GM12865 (cell line): Measurements from ENCODE around the gene USP37.
A peak's percentile ranks its signal among the peaks of the same experiment; 100 is the strongest.

Source experiments
- DNase-seq: peaks from one replicate; pipeline ENCODE4 v3.0.0; 2010; ENCODE audit warnings: low read depth
- H3K4me3 ChIP-seq: 2 replicates; pipeline ENCODE4 v1.5.1; 2011; ENCODE audit warnings: mild to moderate bottlenecking, low read depth, low read length, control low read depth
- CTCF ChIP-seq: IDR thresholded peaks from 2 replicates; pipeline ENCODE4 v1.5.1; 2011; ENCODE audit warnings: low read length, control low read depth, low read depth, inconsistent platforms; ENCODE audit not compliant: insufficient read depth; ENCODE audit errors: missing control alignments

The USP37 gene

DNA sequence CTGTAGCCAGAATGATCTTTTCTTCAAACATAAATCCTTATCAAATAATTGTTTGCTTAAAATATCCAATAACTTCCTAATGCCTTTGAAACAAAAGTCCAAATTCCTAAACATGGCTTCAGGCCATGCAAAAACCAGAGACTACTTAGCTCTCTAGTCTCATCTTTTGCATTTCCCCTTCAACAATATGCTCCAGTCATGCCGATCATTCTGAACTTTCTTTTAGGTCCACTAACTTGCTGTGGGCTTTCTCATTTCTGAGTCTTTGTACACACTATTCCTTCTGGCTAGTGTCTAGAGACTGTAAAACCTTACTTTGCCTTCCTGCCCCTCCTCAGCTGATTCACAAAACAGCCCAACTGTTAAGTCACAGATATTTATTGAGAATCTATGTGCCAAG is 97.7 kb downstream of the USP37 start:
- no peak for TF ChIP-seq CTCF
- no peak for DNase-seq
- H3K4me3 ChIP-seq, result no peak overlapping the region

DNA sequence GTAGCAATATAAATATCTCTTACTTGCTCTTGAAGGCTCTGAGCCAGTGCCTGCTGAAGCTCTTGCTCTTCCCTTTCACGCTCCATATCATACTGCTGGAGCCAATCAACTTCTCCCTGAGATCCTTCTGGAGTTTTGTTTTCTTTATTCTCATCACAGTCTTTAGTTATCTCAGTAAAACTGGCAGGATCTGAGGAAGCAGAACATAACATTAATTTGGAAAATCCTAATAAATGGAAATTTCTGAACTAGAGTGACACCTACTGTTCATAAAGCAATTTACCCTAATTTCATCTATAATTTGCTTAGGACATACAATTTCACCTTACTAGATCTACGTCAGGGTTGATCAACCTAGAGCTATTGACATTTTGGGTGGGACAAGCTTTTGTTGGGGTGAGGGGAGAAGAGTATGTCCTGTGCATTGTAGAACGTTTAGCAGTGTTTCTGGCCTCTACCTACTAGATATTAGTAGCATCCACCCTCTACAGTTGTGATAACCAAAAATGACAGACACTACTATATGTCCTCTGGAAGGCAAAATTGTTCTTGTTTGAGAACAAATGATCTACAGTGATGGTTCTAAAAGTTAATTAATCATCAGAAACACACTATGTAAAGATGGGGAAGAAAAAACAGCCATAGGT is 102.0 kb downstream of the USP37 start:
- no peak overlapping the region for H3K4me3 ChIP-seq
- TF ChIP-seq CTCF, result no peak
- DNase-seq, result peak; percentile 9

GRCh38 chr2:218458598-218458997 is 109.6 kb downstream of the USP37 start:
- no peak for TF ChIP-seq CTCF
- DNase-seq, result no peak
- H3K4me3 ChIP-seq, result no peak overlapping the region

DNA sequence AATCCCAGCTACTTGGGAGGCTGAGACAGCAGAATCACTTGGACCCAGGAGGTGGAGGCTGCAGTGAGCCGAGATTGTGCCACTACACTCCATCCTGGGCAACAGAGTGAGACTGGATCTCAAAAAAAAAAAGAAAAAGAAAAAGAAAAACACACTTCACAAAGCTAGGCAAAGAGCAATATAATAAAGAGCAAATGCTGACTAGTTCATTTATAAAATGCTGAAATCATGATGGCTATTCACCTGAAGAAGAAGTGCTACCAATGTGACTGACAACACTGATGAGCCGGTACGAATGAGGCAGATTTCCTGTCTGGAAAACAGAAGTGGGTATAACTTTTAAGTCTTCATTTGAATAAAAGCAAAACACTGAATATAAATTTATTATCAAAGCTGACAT is 111.3 kb downstream of the USP37 start:
- DNase-seq, result no peak
- no peak for TF ChIP-seq CTCF
- H3K4me3 ChIP-seq, result no peak overlapping the region

DNA sequence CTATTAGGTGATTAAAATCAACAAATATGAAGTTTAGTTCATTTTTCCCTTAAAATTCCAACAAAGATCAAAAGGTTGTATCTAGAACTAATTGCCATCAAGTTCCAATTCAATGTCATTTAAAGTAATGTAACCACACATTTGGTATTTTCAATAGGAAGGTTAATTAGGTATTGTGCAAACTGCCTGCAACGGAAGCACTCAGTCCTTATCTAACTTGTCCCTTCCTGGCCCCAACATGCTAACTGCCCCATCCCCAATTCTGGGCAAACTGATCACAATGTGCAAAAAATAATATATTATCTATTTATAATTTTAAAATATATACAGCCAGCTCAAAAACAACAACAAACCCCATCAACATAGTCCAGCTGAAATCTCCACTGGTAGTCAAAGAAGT is 116.1 kb downstream of the USP37 start:
- TF ChIP-seq CTCF, result no peak
- H3K4me3 ChIP-seq, result no peak overlapping the region
- DNase-seq, result no peak

- DNase-seq, result no peak
- TF ChIP-seq CTCF, result no peak
- H3K4me3 ChIP-seq, result no peak overlapping the region
Observed at GRCh38 chr2:218448934-218449333, 119.2 kb downstream of the USP37 start.

GRCh38 chr2:218447072-218447471 is 121.1 kb downstream of the USP37 start:
- H3K4me3 ChIP-seq, result no peak overlapping the region
- no peak for DNase-seq
- no peak for TF ChIP-seq CTCF
